HG03159 (cell line): ENCODE measurements around the gene ZNF367.
"Not testable (repeated sequence)": the region's sequence is repeated elsewhere in the genome, so short reads cannot be mapped to it uniquely, and the experiment has no call there.

ENCODE experiments used
- ATAC-seq: cut with Tn5 transposase; IDR thresholded peaks from one replicate; pipeline ENCODE4 v1.9.1; 2021; ENCODE audit warnings: mild to moderate bottlenecking, moderate library complexity; ENCODE audit not compliant: unreplicated experiment

ZNF367 gene

GRCh38 chr9:96367943-96368342 is 50.2 kb downstream of the ZNF367 start:
- ATAC-seq: no peak

- no peak for ATAC-seq
These were observed 54.8 kb downstream of the ZNF367 start for GRCh38 chr9:96363175-96363967.

GRCh38 chr9:96362119-96362518 is 56.1 kb downstream of the ZNF367 start:
- not testable (repeated sequence) for ATAC-seq

- ATAC-seq: no peak
These were observed 56.5 kb downstream of the ZNF367 start for GRCh38 chr9:96361668-96362067.

- no peak for ATAC-seq
These were observed 57.2 kb downstream of the ZNF367 start for GRCh38 chr9:96360976-96361375.

DNA sequence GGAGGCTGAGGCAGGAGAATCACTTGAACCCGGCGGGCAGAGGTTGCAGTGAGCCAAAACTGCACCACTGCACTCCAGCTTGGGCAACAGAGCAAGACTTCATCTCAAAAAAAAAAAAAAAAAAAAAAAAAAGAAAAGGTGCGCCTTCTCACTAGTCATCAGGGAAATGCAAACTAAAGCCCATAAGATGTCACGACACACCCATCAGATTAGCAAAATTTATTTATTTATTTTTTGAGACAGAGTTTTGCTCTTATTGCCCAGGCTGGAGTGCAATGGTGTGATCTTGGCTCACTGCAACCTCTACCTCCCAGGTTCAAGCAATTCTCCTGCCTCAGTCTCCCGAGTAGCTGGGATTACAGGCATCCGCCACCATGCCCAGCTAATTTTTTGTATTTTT is 57.6 kb downstream of the ZNF367 start:
- ATAC-seq: not testable (repeated sequence)

DNA sequence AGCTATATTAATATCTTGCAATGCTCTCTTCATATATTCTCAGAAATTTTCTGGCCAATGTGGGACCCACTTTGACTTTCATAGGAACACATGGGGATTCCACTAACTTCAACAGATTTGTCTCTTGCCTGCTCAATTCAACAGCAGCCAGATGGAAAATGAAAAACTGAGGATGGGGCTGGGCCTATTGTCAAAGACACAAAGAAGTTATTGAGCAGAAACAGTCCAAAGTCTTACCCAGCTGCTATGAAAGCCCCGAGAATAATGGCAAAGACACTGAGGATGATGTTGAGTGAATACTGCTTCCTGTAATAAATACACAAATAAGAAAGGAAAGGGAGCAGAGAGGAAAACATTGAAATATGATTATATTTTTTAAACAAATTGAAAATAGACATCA is 67.3 kb downstream of the ZNF367 start:
- ATAC-seq: no peak

GRCh38 chr9:96348261-96348660 is 69.9 kb downstream of the ZNF367 start:
- no peak for ATAC-seq

DNA sequence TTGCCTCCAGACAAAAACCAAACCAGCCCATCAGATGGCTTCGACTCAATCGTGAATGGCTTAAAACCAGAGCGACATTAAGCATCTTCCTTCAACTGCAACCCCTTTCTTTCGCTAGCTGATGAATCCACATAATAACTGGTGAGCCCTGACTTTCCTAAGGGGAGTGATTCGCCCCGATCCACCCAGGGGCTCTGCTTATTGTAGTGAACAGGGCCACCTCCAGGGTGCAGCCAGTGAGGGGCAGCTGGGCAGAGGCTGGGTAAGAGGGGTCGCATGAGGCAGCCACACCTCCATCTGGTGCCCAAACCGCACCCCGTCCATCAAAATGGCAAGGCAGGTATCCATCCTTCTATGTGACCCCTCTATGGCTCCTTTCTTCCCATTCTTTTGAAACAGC is 72.6 kb downstream of the ZNF367 start:
- ATAC-seq: no peak

- ATAC-seq: no peak
These were observed 73.6 kb downstream of the ZNF367 start for GRCh38 chr9:96344458-96345180.

DNA sequence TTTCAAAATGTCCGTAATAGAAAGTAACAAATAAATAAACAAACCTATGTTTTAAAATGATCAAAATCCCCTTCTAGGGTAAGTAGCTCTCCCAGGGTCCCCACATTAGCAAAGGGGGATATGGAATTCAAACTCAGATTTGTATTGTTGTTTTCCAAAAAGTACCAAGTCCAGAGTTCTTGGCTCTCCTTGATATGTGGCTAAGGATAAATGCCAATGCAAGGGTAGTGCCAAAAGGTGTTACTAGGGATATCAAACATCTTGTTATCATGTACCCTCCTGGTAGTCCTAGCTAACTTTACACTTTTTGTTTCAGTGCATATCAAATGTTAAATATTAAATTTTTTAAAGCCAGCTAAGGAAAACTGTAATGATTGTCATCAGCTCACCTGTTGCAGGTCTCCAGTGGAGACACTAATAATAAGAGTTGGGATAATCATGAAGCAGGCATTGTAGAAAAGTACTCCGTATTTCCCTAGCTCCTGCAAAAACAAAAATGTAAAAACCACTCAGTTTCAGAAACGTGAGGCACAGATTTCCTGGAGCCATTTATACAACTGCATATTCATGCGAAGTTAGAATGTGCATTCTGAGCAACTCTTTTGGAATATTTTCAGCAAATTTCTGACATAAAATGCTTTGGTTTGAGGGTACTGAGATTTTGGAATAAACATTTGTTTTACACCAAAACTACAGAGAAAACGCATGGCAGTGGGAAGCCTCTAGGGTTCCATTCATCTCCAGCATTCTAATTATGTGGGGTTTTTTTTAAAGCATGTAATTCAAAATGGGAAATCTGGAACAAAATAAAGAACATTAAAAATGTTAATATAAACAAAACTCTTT is 74.4 kb downstream of the ZNF367 start:
- ATAC-seq: no peak

DNA sequence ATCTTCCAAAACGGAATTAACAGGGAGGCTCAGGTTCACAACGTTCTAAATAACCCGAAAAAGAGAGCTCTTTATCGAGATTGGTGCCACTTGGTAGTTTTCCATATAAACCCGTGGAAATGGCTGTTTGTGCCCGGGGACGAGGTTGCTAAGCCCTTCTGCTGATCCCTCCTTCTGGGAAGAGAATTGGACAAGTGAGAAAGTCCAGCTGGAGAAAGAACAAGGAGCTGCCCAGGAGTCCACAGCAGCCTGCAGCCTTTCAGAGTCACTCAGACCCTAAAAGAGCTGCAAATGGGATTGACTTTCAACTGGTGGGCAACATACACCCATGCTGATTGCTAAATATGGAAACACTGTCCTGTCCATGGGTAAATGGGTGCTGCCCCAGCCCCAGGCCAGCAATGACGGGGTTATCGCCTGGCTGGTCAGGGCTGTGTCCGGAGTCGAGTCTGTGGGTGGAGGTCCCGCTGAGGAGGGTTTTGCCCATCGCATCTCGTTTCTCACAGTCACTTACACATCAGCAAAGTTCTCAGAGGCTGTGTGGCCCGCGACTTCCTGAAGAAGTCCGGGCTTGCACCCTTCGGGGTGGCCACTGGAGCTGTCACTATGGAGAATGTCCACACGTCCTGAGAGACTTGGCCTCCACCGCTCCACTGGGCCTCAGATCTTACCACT is 75.5 kb downstream of the ZNF367 start:
- no peak for ATAC-seq

GRCh38 chr9:96340707-96341106 is 77.5 kb downstream of the ZNF367 start:
- ATAC-seq: no peak

DNA sequence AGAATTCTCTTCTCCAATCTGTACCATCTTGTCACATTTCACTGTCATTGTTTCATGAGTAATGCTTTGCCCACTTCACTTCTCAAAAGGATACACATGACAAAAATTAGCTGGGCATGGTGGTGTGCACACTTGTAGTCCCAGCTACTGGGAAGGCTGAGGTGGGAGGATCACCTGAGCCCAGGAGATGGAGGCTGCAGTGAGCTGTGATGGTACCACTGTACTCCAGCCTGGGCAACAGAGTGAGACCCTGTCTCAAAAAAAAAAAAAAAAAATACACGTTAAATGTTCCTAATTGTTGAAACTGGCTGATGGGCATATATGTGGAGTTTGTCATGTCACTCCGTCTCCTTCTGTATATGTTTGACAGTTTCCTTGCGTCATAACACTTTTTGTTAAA is 79.9 kb downstream of the ZNF367 start:
- ATAC-seq: no peak
